Measurements from ENCODE around the gene ABCC1. TPM values are rescaled to one million over a fixed set of nuclear protein-coding genes. Genes with fewer than 3 reads are reported as not detected.

Gene ABCC1
- total and polyA plus RNA-seq, 4 donors, result 2.9 to 61.9 (median 43.6) TPM

DNA sequence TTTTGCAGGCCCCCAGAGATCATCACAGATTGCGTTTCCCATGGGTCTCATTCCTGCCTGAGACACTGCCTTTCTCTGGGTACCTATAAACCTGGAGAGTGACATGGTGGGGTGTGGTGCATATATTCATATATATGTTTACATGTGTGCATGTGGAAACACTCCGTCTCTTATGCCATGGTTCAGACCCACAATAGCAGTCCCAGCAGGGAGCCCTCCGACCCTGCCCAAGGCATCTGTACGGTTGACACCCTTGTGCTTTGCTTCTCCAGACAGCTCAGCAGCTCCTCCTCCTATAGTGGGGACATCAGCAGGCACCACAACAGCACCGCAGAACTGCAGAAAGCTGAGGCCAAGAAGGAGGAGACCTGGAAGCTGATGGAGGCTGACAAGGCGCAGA, 157.1 kb downstream of the ABCC1 start:
- Histone ChIP-seq H3K27me3 (ENCODE audit: control insufficient read depth in 1 of 2, insufficient read depth in 2 of 2, low read length in 1 of 2) (no peaks in the 10 kb centered on the region), H3K4me1 (ENCODE audit: control insufficient read depth in 1 of 2, insufficient read depth in 2 of 2, low read length in 2 of 2) (no peaks in the 10 kb centered on the region), H3K27ac (ENCODE audit: low read depth in 1 of 2, low read length in 2 of 2) (no peak overlapping the region), H3K4me3 (ENCODE audit: low read length in 2 of 2) (no peak overlapping the region), H3K36me3 (ENCODE audit: control insufficient read depth in 1 of 2, insufficient read depth in 2 of 2, low read length in 1 of 2) (peaks cover 0 to 8% of the 10 kb centered on the region in 2 donors), H3K9me3 (ENCODE audit: control insufficient read depth, low read length) (no peaks in the 10 kb centered on the region)
- ATAC-seq (ENCODE audit: low FRiP score) (no peak), DNase-seq (no peak)
- intact Hi-C loops (cut with DNase I), result no loop called here
- WGBS, 2 donors, result 79 to 86% methylated on average over 6 of the region's 6 CpGs

DNA sequence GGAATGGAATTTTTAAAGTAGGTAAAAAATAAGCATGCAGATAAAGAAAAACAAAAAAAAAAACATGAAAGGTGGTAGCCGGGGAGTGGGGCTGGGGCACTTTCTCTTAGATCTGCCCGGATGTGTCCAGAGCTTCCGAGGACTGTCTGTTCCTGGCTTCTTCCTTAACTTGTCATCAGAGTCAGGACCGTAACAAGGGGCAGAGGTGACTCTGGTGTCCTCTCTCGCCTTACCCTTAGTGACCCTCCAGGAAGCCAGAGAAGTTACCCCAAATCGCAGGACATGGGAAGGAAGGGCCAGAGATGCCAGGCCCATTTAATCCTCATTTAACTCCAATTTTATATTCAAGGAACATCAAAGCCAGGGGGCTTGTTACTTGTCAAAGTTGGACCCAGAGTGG, 158.4 kb downstream of the ABCC1 start:
- ATAC-seq (ENCODE audit: low FRiP score) (no peak), DNase-seq (no peak)
- Histone ChIP-seq H3K4me1 (ENCODE audit: control insufficient read depth in 1 of 2, insufficient read depth in 2 of 2, low read length in 2 of 2) (no peaks in the 10 kb centered on the region), H3K4me3 (ENCODE audit: low read length in 2 of 2) (no peak overlapping the region), H3K27me3 (ENCODE audit: control insufficient read depth in 1 of 2, insufficient read depth in 2 of 2, low read length in 1 of 2) (no peaks in the 10 kb centered on the region), H3K27ac (ENCODE audit: low read depth in 1 of 2, low read length in 2 of 2) (no peak overlapping the region), H3K9me3 (ENCODE audit: control insufficient read depth, low read length) (no peaks in the 10 kb centered on the region), H3K36me3 (ENCODE audit: control insufficient read depth in 1 of 2, insufficient read depth in 2 of 2, low read length in 1 of 2) (peaks cover 5 to 13% of the 10 kb centered on the region in 2 donors)
- WGBS, 2 donors, result 81 to 83% methylated on average over 6 of the region's 6 CpGs
- intact Hi-C loops (cut with DNase I), result no loop called here

DNA sequence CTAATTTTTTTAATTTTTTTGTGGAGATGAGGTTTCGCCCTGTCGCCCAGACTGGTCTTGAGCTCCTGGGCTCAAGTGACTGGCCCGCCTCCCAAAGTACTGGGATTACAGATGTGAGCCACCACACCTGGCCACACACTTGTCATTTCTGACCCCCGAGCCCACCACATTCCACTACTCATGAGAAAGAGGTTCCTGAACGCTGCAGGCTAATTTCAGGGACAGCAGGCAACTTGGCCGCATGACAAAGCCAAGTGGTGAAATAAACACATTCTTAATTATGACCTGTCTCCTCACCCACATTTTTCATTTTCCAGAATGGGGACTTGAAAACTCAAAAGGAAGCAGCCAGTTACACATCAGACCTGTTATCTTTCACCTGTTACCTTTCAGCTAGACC, 159.3 kb downstream of the ABCC1 start:
- H3K36me3 ChIP-seq (ENCODE audit: control insufficient read depth in 1 of 2, insufficient read depth in 2 of 2, low read length in 1 of 2), result peaks cover 5 to 12% of the 10 kb centered on the region in 2 donors
- intact Hi-C loops (cut with DNase I), result no loop called here
- no peaks in the 10 kb centered on the region for H3K9me3 ChIP-seq (ENCODE audit: control insufficient read depth, low read length)
- H3K4me3 ChIP-seq (ENCODE audit: low read length in 2 of 2), result no peak overlapping the region
- ATAC-seq (ENCODE audit: low FRiP score), result no peak
- WGBS, 2 donors, result 82 to 87% methylated on average over 6 of the region's 6 CpGs
- no peaks in the 10 kb centered on the region for H3K27me3 ChIP-seq (ENCODE audit: control insufficient read depth in 1 of 2, insufficient read depth in 2 of 2, low read length in 1 of 2)
- no peak for DNase-seq
- H3K27ac ChIP-seq (ENCODE audit: low read depth in 1 of 2, low read length in 2 of 2), result no peak overlapping the region
- no peaks in the 10 kb centered on the region for H3K4me1 ChIP-seq (ENCODE audit: control insufficient read depth in 1 of 2, insufficient read depth in 2 of 2, low read length in 2 of 2)

DNA sequence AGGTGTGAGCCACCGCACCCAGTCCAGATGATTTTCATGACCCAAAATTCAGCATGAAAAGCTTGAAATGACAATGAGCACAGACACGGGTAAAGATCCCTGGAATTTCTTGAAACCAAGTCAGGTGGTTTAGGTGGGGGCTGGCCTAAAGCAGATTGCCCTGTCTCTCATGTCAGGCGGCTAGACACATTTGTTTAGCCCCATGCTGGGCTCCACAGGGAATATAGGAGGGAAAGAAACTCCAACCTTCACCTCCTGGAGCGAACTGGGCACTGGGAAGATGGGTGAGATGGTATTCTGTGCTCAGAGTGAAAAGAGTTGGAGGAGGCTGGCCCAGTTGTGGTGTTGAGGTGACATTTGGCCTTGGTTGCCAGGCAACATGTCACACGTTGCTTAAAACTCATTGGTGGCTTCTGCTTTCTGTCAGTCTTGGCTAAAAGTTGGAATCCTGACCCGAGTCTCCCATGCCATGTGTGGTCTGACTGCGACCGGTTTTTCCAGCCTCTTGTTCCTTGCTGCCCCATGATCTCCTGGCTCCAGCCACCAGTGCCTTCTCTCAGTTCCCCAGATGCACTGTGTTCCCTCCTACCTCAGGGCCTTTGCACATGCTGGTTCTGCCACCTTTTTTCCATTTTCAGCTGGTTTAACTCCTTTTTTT, 160.2 kb downstream of the ABCC1 start:
- Histone ChIP-seq H3K27me3 (ENCODE audit: control insufficient read depth in 1 of 2, insufficient read depth in 2 of 2, low read length in 1 of 2) (no peaks in the 10 kb centered on the region), H3K4me1 (ENCODE audit: control insufficient read depth in 1 of 2, insufficient read depth in 2 of 2, low read length in 2 of 2) (no peaks in the 10 kb centered on the region), H3K36me3 (ENCODE audit: control insufficient read depth in 1 of 2, insufficient read depth in 2 of 2, low read length in 1 of 2) (peaks cover 5 to 9% of the 10 kb centered on the region in 2 donors), H3K4me3 (ENCODE audit: low read length in 2 of 2) (no peak overlapping the region), H3K27ac (ENCODE audit: low read depth in 1 of 2, low read length in 2 of 2) (no peak overlapping the region), H3K9me3 (ENCODE audit: control insufficient read depth, low read length) (no peaks in the 10 kb centered on the region)
- intact Hi-C loops (cut with DNase I), result no loop called here
- DNase-seq, result no peak
- 75 to 77% methylated on average over 8 of the region's 8 CpGs for WGBS, 2 donors
- no peak for ATAC-seq (ENCODE audit: low FRiP score)

DNA sequence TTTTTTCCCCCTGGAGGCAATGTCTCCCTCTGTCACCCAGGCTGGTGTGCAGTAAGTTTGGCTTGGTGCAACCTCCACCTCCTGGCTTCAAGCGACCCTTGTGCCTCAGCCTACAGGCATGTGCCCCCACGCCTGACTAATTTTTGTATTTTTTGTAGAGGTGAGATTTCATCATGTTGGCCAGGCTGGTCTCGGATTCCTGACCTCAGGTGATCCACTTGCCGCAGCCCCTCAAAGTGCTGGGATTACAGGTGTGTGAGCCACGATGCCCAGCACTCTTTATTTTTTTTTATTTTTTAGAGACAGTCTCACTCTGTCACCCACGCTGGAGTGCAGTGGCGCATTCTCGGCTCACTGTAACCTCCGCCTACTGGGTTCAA, 160.7 kb downstream of the ABCC1 start:
- ATAC-seq (ENCODE audit: low FRiP score) (no peak), DNase-seq (no peak)
- Histone ChIP-seq H3K36me3 (ENCODE audit: control insufficient read depth in 1 of 2, insufficient read depth in 2 of 2, low read length in 1 of 2) (peaks cover 5 to 13% of the 10 kb centered on the region in 2 donors), H3K4me3 (ENCODE audit: low read length in 2 of 2) (no peak overlapping the region), H3K9me3 (ENCODE audit: control insufficient read depth, low read length) (no peaks in the 10 kb centered on the region), H3K27ac (ENCODE audit: low read depth in 1 of 2, low read length in 2 of 2) (no peak overlapping the region), H3K27me3 (ENCODE audit: control insufficient read depth in 1 of 2, insufficient read depth in 2 of 2, low read length in 1 of 2) (no peaks in the 10 kb centered on the region), H3K4me1 (ENCODE audit: control insufficient read depth in 1 of 2, insufficient read depth in 2 of 2, low read length in 2 of 2) (no peaks in the 10 kb centered on the region)
- intact Hi-C loops (cut with DNase I), result no loop called here
- WGBS, 2 donors, result 91% methylated on average over 9 of the region's 9 CpGs

DNA sequence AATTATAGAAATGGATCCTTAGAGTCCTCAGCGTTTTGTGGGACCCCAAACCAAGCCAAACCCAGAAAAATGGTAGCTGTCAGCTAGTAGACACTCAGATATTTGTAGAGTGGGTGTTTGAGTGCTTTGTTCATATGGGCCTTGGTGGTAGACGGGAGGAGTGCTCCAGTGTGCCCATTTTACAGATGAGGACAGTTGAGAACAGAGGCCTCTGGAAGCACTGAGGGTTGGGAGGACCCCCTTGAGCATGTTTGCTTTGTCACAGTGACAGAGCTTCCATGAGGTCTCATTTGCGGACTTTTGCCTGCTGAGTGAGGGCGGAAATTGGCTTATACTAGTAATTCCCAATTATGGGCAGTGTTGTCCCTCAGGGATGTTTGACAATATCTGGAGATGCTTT, 162.2 kb downstream of the ABCC1 start:
- H3K27ac ChIP-seq (ENCODE audit: low read depth in 1 of 2, low read length in 2 of 2), result no peak overlapping the region
- no peaks in the 10 kb centered on the region for H3K4me1 ChIP-seq (ENCODE audit: control insufficient read depth in 1 of 2, insufficient read depth in 2 of 2, low read length in 2 of 2)
- no peak overlapping the region for H3K4me3 ChIP-seq (ENCODE audit: low read length in 2 of 2)
- WGBS, 2 donors, result 91 to 95% methylated on average over 4 of the region's 4 CpGs
- H3K9me3 ChIP-seq (ENCODE audit: control insufficient read depth, low read length), result no peaks in the 10 kb centered on the region
- DNase-seq (no peak), ATAC-seq (ENCODE audit: low FRiP score) (no peak)
- H3K36me3 ChIP-seq (ENCODE audit: control insufficient read depth in 1 of 2, insufficient read depth in 2 of 2, low read length in 1 of 2), result peaks cover 5 to 11% of the 10 kb centered on the region in 2 donors
- no peaks in the 10 kb centered on the region for H3K27me3 ChIP-seq (ENCODE audit: control insufficient read depth in 1 of 2, insufficient read depth in 2 of 2, low read length in 1 of 2)
- intact Hi-C loops (cut with DNase I), result no loop called here

DNA sequence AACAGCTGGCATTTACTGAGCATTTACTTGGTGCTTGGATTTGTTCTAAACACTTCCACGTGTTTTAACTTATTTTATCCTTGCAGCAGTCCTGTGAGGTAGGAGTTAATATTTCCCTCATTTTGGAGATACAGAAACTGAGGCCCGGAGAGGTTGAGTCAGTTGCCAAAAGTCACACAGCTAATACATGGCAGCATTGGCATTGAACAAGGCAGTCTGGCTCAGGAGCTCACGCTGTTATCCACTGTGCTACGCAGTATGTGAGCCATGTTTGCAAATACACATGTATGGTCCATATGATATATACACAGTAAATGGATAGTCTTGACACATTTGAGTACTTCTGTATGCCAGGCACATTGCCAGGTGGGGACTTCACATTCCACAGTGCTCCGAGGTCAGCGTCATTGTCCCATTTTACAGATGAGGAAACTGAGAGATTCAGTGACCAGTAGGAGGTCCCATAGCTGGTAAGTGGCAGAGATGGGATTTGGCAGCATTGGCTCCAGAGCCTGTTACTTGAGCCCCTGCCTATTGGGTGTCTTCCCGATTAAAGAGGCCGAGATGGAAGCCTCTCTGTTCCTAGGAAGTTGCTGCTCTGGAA, 163.1 kb downstream of the ABCC1 start:
- no peak overlapping the region for H3K4me3 ChIP-seq (ENCODE audit: low read length in 2 of 2)
- DNase-seq, result no peak
- H3K9me3 ChIP-seq (ENCODE audit: control insufficient read depth, low read length), result no peaks in the 10 kb centered on the region
- no peak overlapping the region for H3K27ac ChIP-seq (ENCODE audit: low read depth in 1 of 2, low read length in 2 of 2)
- 76 to 77% methylated on average over 8 of the region's 8 CpGs for WGBS, 2 donors
- intact Hi-C loops (cut with DNase I), result no loop called here
- H3K27me3 ChIP-seq (ENCODE audit: control insufficient read depth in 1 of 2, insufficient read depth in 2 of 2, low read length in 1 of 2), result no peaks in the 10 kb centered on the region
- no peaks in the 10 kb centered on the region for H3K4me1 ChIP-seq (ENCODE audit: control insufficient read depth in 1 of 2, insufficient read depth in 2 of 2, low read length in 2 of 2)
- ATAC-seq (ENCODE audit: low FRiP score), result no peak
- peaks cover 5 to 11% of the 10 kb centered on the region in 2 donors for H3K36me3 ChIP-seq (ENCODE audit: control insufficient read depth in 1 of 2, insufficient read depth in 2 of 2, low read length in 1 of 2)

DNA sequence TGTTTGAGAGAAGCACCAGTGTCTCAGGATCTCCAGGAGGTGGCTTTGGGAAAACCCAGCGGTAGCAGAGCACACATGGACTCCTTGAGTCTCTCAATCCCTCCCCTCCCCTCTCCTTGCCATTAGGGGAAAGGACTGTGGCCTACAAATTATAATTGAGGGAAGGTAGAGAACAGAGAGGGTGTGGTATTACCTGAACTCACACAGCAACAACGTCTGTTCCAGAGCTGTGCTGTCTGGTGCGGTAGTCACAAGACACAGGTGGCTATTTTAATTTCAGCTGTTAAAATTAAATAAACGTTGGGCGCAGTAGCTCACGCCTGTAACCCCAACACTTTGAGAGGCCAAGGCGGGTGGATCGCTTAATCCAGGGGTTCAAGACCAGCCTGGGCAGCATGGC, 163.7 kb downstream of the ABCC1 start:
- Histone ChIP-seq H3K27ac (ENCODE audit: low read depth in 1 of 2, low read length in 2 of 2) (no peak overlapping the region), H3K27me3 (ENCODE audit: control insufficient read depth in 1 of 2, insufficient read depth in 2 of 2, low read length in 1 of 2) (no peaks in the 10 kb centered on the region), H3K9me3 (ENCODE audit: control insufficient read depth, low read length) (no peaks in the 10 kb centered on the region), H3K4me3 (ENCODE audit: low read length in 2 of 2) (no peak overlapping the region), H3K4me1 (ENCODE audit: control insufficient read depth in 1 of 2, insufficient read depth in 2 of 2, low read length in 2 of 2) (no peaks in the 10 kb centered on the region), H3K36me3 (ENCODE audit: control insufficient read depth in 1 of 2, insufficient read depth in 2 of 2, low read length in 1 of 2) (peaks cover 5 to 11% of the 10 kb centered on the region in 2 donors)
- ATAC-seq (ENCODE audit: low FRiP score) (no peak), DNase-seq (no peak)
- intact Hi-C loops (cut with DNase I), result no loop called here
- 92% methylated on average over 8 of the region's 8 CpGs for WGBS, 2 donors

DNA sequence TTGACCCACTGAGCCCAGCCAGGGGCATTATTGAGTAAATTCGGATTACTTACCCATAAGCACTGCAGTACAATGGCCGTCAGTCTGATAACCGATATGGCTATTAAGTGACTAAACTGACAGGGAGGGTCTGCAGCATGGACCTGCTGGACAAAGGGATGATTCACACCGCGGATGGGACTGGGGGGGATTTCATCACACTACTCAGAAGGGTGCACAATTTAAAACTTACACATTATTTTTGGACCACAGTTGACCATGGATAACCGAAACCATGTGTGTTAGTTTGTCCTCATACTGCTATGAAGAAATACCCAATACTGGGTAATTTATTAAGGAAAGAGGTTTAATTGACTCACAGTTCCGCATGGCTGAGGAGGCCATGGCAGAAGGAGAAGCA, 167.4 kb downstream of the ABCC1 start:
- Histone ChIP-seq H3K9me3 (ENCODE audit: control insufficient read depth, low read length) (no peaks in the 10 kb centered on the region), H3K36me3 (ENCODE audit: control insufficient read depth in 1 of 2, insufficient read depth in 2 of 2, low read length in 1 of 2) (peaks cover 2 to 11% of the 10 kb centered on the region in 2 donors), H3K27ac (ENCODE audit: low read depth in 1 of 2, low read length in 2 of 2) (no peak overlapping the region), H3K27me3 (ENCODE audit: control insufficient read depth in 1 of 2, insufficient read depth in 2 of 2, low read length in 1 of 2) (no peaks in the 10 kb centered on the region), H3K4me3 (ENCODE audit: low read length in 2 of 2) (no peak overlapping the region), H3K4me1 (ENCODE audit: control insufficient read depth in 1 of 2, insufficient read depth in 2 of 2, low read length in 2 of 2) (no peaks in the 10 kb centered on the region)
- WGBS, 2 donors, result 94 to 96% methylated on average over 7 of the region's 7 CpGs
- intact Hi-C loops (cut with DNase I), result no loop called here
- no peak for ATAC-seq (ENCODE audit: low FRiP score)
- DNase-seq, result no peak

Measured in aorta (tissue), 5 donors.